ENCODE results near the gene DUSP7.

DNA sequence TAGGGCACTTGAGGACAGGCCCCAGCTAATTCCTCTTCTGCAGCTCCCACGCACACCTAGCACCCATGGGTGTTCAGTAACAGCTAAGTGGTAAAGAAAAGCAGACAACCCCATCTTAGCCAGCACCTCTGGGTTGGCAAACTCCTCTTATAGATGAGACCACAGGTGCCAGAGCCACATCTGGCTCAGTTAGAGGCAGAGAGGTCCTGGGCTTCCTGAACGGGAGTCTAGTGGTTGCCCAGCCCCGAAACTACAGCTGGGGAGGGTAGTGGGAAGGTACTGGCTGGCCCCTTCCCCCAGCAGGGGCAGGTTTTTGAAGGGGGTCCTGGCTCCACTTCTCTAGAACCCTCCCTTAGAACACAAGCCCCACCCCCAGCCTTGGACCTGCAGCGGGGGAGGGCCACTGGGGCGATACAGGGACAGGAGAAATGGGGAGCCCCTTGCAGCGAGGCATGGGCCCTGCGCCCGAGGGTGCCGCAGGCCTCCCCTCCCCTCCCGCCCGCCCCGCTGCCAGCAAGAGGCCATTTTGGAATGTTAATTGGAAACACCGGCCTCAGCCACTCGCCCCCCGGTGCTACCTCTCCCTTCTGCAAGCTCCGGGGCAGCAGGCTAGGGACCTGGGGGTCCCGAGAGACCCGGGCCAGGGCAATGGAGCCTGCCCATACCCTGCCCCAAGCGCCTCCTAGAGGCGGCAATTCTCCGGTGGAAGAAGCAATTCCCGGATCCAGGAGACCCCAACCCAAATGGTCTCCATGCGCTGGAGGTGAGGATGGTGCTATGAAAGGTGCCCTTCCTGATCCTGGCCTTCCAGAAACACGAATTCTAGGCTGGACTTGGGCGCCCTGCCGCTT lies 1.5 kb downstream of the DUSP7 start:
- TF ChIP-seq FOXM1 (IDR thresholded peaks at IDR 0.05; ENCODE audit: borderline replicate concordance) (no peak), BHLHE40 (IDR thresholded peaks at IDR 0.05; ENCODE audit: borderline replicate concordance) (no peak), SP1 (IDR thresholded peaks at IDR 0.05) (no peak), TARDBP (IDR thresholded peaks at IDR 0.05) (no peak), HDGF (IDR thresholded peaks at IDR 0.05; ENCODE audit: borderline replicate concordance) (no peak), FOXA1 (IDR thresholded peaks at IDR 0.05) (no peak), LEF1 (IDR thresholded peaks at IDR 0.05; ENCODE audit: borderline replicate concordance) (no peak), CTBP1 (IDR thresholded peaks at IDR 0.05; ENCODE audit: borderline replicate concordance) (no peak), SUZ12 (IDR thresholded peaks at IDR 0.05) (no peak), ELF4 (IDR thresholded peaks at IDR 0.05) (no peak), L3MBTL2 (conservative IDR thresholded peaks at IDR 0.05) (no peak), NFRKB (IDR thresholded peaks at IDR 0.05) (no peak)
- TF ChIP-seq, protein P1, sequence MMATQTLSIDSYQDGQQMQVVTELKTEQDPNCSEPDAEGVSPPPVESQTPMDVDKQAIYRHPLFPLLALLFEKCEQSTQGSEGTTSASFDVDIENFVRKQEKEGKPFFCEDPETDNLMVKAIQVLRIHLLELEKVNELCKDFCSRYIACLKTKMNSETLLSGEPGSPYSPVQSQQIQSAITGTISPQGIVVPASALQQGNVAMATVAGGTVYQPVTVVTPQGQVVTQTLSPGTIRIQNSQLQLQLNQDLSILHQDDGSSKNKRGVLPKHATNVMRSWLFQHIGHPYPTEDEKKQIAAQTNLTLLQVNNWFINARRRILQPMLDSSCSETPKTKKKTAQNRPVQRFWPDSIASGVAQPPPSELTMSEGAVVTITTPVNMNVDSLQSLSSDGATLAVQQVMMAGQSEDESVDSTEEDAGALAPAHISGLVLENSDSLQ (IDR thresholded peaks at IDR 0.05): no peak
